ENCODE measurements around the gene DCBLD1.

Gene DCBLD1

GRCh38 chr6:117591405-117591804 is 108.9 kb downstream of the DCBLD1 start:
- CTCF ChIA-PET: interaction anchor here (1.0 to 1.3 kb wide), 2 partner anchors 13 to 35 kb away, joined by 3 read pairs; no protein-coding TSS in a partner anchor

GRCh38 chr6:117592983-117593759 is 110.7 kb downstream of the DCBLD1 start:
- no peak for DNase-seq
- Mint-ChIP-seq H3K36me3 (peaks cover 37% of the 10 kb centered on the region), H3K4me1 (peaks cover 2% of the 10 kb centered on the region), H3K9me3 (peaks cover 6% of the 10 kb centered on the region), H3K27ac (no peak overlapping the region), H3K4me3 (no peak overlapping the region), H3K27me3 (no peaks in the 10 kb centered on the region)
- CTCF ChIA-PET: no interaction called here

More at GRCh38 chr6:117591405-117591804, 108.9 kb downstream of the DCBLD1 start:
- Mint-ChIP-seq H3K27ac (no peak overlapping the region), H3K36me3 (peaks cover 25% of the 10 kb centered on the region), H3K9me3 (peaks cover 3% of the 10 kb centered on the region), H3K4me3 (no peak overlapping the region), H3K4me1 (peaks cover 2% of the 10 kb centered on the region), H3K27me3 (no peaks in the 10 kb centered on the region)
- no peak for DNase-seq

GRCh38 chr6:117595099-117595923 is 112.8 kb downstream of the DCBLD1 start:
- DNase-seq: no peak
- Mint-ChIP-seq H3K36me3 (peaks cover 40% of the 10 kb centered on the region), H3K9me3 (peaks cover 6% of the 10 kb centered on the region), H3K4me1 (peaks cover 19% of the 10 kb centered on the region), H3K27ac (no peak overlapping the region), H3K27me3 (no peaks in the 10 kb centered on the region), H3K4me3 (no peak overlapping the region)
- CTCF ChIA-PET: interaction anchor here (1.1 kb wide), 1 partner anchor 9 kb away, joined by 5 read pairs; no protein-coding TSS in a partner anchor

GRCh38 chr6:117597755-117598154 is 115.3 kb downstream of the DCBLD1 start:
- H3K27me3 Mint-ChIP-seq: no peaks in the 10 kb centered on the region
- CTCF ChIA-PET: interaction anchor here (0.7 kb wide), 1 partner anchor 123 kb away, joined by 3 read pairs; no protein-coding TSS in a partner anchor
- H3K36me3 Mint-ChIP-seq: peaks cover 40% of the 10 kb centered on the region

More at GRCh38 chr6:117597755-117598154, 115.3 kb downstream of the DCBLD1 start:
- H3K4me1 Mint-ChIP-seq: peaks cover 30% of the 10 kb centered on the region
- H3K9me3 Mint-ChIP-seq: peaks cover 6% of the 10 kb centered on the region
- DNase-seq: no peak
- no peak overlapping the region for H3K27ac Mint-ChIP-seq
- H3K4me3 Mint-ChIP-seq: no peak overlapping the region
